ACC112 (cell line): Measurements from ENCODE around the gene STPG1.

ENCODE experiments used
- H2AFZ ChIP-seq: fragments of 200-600 bp; sonication (generic); one replicate; pipeline ENCODE4 v1.6.0; 2017; ENCODE audit warnings: antibody characterized with exemption, low read length; ENCODE audit not compliant: unreplicated experiment
- H3K27ac ChIP-seq: fragments of 200-600 bp; sonication (generic); 2 replicates; pipeline ENCODE4 v1.5.1; 2014; ENCODE audit warnings: low read depth, mild to moderate bottlenecking, antibody characterized with exemption, low read length, moderate library complexity
- H3K27me3 ChIP-seq: fragments of 200-600 bp; sonication (generic); 2 replicates; pipeline ENCODE4 v1.6.1; 2014; ENCODE audit warnings: mild to moderate bottlenecking, antibody characterized with exemption, low read length, moderate library complexity, mixed read lengths; ENCODE audit not compliant: insufficient read depth
- H3K36me3 ChIP-seq: fragments of 200-600 bp; sonication (generic); 2 replicates; pipeline ENCODE4 v1.6.1; 2016; ENCODE audit warnings: mild to moderate bottlenecking, antibody characterized with exemption, low read length, moderate library complexity, mixed read lengths; ENCODE audit not compliant: insufficient read depth
- H3K4me1 ChIP-seq: fragments of 200-600 bp; sonication (generic); one replicate; pipeline ENCODE4 v1.6.1; 2016; ENCODE audit warnings: low read length, mixed read lengths; ENCODE audit not compliant: insufficient read depth, unreplicated experiment, control insufficient read depth
- H3K4me3 ChIP-seq: fragments of 200-600 bp; sonication (generic); 2 replicates; pipeline ENCODE4 v1.5.1; 2014; ENCODE audit warnings: mild to moderate bottlenecking, low read depth, low read length
- H3K79me2 ChIP-seq: fragments of 200-600 bp; sonication (generic); one replicate; pipeline ENCODE4 v1.6.0; 2016; ENCODE audit warnings: low read length; ENCODE audit not compliant: control insufficient read depth, unreplicated experiment, insufficient read depth

STPG1 gene

DNA sequence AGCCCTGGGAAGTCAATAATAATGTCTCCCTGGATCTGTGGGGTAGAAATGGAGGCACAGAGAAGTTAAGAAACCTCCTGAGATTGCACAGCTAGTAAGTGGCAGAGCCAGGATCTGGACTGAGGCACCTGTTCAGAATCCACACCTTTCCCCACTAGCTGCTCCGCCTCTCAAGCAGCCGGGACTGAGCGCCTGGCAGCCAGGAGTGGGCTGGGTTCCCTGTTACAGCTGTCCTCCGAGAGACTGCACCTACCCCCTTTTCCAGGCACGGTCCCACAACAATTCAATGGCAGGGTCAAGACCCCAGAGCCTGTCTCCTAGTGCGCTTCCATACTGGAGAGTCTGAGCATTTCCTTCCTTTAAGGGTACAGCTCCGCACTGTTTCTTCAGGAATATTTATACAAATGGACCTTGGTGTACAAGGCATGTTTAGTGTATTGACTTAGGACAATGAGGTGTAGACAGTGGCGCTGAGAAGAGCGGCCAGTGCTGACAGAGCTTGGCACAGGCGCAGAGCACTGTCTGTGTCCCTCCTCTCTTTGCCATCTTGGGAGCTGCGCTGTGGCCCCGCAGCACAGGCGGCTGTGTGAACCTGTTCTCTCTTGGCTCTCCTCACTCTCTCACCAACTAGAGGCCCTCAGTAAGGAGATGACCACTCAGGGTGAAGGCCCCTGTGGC, 70.0 kb downstream of the STPG1 start:
- Histone ChIP-seq H3K4me1 (no peaks in the 10 kb centered on the region), H3K27me3 (no peaks in the 10 kb centered on the region), H3K36me3 (no peaks in the 10 kb centered on the region), H3K79me2 (no peaks in the 10 kb centered on the region), H2AFZ (no peak overlapping the region), H3K4me3 (no peak overlapping the region), H3K27ac (no peak overlapping the region)

DNA sequence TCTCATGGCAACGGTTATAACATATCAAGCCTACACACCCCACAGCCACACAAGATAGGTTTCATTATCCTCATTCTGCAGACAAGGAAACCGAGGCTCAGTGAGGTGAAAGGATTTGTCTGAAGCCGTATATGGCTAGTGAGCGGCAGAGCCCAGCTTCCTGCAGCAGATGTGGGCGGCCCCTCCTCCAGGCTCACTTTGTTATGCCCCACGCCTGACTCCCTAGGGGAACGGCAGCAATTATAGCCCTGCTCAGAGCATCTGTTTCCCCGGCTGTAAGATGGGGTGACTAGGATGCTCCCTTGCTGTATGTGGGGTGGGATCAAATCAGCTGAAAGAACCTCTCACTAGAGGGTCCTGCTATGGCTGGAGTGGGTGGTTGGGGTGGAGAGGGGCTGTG, 72.3 kb downstream of the STPG1 start:
- Histone ChIP-seq H2AFZ (no peak overlapping the region), H3K27ac (no peak overlapping the region), H3K4me3 (no peak overlapping the region), H3K79me2 (no peaks in the 10 kb centered on the region), H3K36me3 (no peaks in the 10 kb centered on the region), H3K4me1 (no peaks in the 10 kb centered on the region), H3K27me3 (no peaks in the 10 kb centered on the region)

DNA sequence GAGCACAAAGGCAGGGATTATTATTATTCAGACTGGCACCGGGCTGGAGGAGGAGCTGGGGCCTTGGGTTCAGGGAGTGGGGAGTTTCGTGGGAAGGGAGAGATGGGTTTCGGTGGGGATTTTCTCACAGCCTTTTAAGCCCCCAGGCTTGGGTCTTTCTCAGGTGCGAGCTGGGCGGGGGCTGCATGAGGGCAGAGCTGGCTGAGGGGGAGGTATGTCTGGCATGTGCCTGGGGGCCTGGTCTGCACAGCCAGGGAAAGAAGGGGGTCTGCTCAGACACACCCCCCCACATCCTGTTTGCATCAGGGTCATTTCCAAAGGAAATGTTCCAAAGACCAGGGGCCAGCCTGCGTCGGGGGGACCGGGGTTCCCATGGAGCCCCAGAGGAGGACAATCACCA, 72.8 kb downstream of the STPG1 start:
- H3K79me2 ChIP-seq: no peaks in the 10 kb centered on the region
- H3K36me3 ChIP-seq: no peaks in the 10 kb centered on the region
- H3K27ac ChIP-seq: no peak overlapping the region
- H3K4me1 ChIP-seq: no peaks in the 10 kb centered on the region
- no peak overlapping the region for H3K4me3 ChIP-seq
- H3K27me3 ChIP-seq: no peaks in the 10 kb centered on the region
- no peak overlapping the region for H2AFZ ChIP-seq

DNA sequence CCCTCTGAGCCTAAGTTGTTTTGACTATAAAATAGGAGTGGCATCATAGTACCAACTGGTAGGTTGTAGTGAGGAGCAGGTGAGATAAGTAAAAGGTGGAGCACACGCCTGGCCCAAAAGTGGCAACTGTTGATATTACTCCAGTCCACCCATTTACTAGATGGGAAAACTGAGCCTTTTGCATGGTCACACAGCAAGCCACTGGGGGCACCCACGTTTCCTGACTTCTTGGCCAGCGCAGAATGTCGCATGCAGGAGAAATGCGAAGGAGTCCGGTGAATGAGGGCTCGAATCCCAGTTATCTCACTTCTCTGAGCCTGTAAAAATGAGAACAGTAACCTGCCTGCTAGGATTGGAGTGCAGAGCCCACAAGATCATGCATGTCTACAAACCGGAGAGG, 73.6 kb downstream of the STPG1 start:
- Histone ChIP-seq H2AFZ (no peak overlapping the region), H3K4me1 (no peaks in the 10 kb centered on the region), H3K27ac (no peak overlapping the region), H3K27me3 (no peaks in the 10 kb centered on the region), H3K4me3 (no peak overlapping the region), H3K36me3 (no peaks in the 10 kb centered on the region), H3K79me2 (no peaks in the 10 kb centered on the region)

DNA sequence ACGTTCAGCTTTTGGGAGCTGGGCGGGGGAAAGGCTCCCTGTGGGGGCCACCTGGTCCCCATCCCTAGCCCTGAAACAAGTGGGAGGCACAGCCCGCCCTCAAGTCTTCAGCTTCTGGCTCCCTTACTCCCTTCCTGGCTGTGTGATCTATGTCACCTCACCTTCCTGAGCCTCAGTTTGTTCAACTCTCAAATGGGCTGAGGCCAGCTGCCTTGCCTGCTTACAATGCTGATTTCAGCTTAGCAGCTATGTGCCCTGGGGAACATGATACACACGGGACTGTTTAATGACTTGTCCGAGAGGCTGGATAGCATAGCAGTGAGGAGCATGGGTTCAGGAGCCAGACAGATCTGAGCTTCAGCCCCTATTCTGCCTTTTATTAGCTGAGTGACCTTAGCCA, 75.1 kb downstream of the STPG1 start:
- no peaks in the 10 kb centered on the region for H3K27me3 ChIP-seq
- no peaks in the 10 kb centered on the region for H3K4me1 ChIP-seq
- no peak overlapping the region for H2AFZ ChIP-seq
- H3K27ac ChIP-seq: no peak overlapping the region
- no peak overlapping the region for H3K4me3 ChIP-seq
- H3K36me3 ChIP-seq: no peaks in the 10 kb centered on the region
- H3K79me2 ChIP-seq: no peaks in the 10 kb centered on the region

DNA sequence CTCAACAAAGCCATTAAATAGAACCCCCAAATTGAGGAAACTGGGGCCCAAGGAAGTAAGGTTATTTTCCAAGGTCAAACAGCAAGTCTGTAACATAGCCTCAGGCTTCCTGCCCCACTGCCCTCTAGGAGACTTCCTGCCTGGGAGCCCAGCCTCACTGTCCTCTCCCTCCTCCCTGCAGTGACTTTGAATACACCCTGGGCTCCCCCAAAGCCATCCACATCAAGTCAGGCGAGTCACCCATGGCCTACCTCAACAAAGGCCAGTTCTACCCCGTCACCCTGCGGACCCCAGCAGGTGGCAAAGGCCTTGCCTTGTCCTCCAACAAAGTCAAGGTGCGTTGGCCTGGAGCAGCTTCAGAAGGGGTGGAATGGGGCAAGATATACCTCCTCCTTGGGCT, 76.1 kb downstream of the STPG1 start:
- no peak overlapping the region for H3K4me3 ChIP-seq
- no peaks in the 10 kb centered on the region for H3K36me3 ChIP-seq
- H2AFZ ChIP-seq: no peak overlapping the region
- no peaks in the 10 kb centered on the region for H3K27me3 ChIP-seq
- no peaks in the 10 kb centered on the region for H3K79me2 ChIP-seq
- H3K4me1 ChIP-seq: no peaks in the 10 kb centered on the region
- no peak overlapping the region for H3K27ac ChIP-seq

DNA sequence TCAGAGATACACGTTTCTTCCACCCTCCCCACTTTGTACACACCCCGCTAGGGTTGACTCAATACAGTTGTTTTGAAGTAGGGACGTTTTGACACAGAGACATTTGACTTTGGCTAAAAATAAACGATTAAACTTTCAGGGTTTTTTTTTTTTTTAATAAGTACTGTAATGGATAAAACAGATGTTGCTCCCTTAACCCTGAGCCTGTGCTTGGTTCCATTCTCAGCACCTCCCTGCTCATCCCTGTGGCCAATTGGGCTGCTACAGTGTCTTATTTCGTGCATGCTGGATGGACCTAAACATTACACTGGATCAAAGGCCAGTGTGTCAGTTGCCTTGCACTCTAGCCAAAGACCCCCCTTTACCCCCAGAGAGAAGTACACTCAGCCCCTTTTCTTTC, 77.5 kb downstream of the STPG1 start:
- no peaks in the 10 kb centered on the region for H3K4me1 ChIP-seq
- no peak overlapping the region for H3K27ac ChIP-seq
- H3K4me3 ChIP-seq: no peak overlapping the region
- H3K36me3 ChIP-seq: no peaks in the 10 kb centered on the region
- H3K79me2 ChIP-seq: no peaks in the 10 kb centered on the region
- no peaks in the 10 kb centered on the region for H3K27me3 ChIP-seq
- no peak overlapping the region for H2AFZ ChIP-seq

DNA sequence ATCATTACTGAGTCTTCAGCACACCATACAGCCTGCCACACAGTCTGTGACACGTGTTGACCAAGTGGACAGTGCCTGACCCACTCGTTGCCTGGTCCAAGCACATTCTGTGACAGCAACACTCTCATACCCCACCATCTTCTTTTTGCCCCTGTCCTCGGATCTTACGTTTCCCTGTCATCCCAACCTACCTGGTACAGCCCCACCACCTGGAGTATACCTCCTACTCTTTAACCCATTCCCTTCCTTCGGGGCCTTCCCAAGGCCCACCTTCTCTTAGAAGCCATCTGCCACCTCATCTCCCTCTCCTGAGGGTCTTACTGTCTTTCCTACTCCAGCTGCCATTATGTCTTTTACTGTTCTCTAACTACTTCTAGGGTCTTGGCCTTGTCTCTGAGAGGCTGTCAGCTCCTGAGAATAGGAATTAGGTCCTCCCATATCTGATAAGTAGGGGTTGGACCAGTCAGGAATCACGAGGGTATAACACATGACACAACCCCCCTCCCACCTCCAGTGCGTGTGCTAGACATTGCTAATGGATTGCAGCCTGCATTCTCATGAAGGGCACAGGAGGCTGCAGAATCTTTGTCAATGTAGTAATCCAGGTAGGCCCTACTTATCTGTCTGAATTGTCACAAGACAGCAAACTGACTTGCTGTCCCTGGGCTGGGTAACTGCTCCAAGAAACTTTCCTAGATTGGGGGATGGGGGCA, 81.5 kb downstream of the STPG1 start:
- Histone ChIP-seq H3K27me3 (0 out of 2 replicates have a peak, but pooled peaks cover 3% of the 10 kb centered on the region), H3K27ac (no peak overlapping the region), H3K36me3 (no peaks in the 10 kb centered on the region), H2AFZ (no peak overlapping the region), H3K4me3 (no peak overlapping the region), H3K4me1 (peaks cover 19% of the 10 kb centered on the region), H3K79me2 (no peaks in the 10 kb centered on the region)

DNA sequence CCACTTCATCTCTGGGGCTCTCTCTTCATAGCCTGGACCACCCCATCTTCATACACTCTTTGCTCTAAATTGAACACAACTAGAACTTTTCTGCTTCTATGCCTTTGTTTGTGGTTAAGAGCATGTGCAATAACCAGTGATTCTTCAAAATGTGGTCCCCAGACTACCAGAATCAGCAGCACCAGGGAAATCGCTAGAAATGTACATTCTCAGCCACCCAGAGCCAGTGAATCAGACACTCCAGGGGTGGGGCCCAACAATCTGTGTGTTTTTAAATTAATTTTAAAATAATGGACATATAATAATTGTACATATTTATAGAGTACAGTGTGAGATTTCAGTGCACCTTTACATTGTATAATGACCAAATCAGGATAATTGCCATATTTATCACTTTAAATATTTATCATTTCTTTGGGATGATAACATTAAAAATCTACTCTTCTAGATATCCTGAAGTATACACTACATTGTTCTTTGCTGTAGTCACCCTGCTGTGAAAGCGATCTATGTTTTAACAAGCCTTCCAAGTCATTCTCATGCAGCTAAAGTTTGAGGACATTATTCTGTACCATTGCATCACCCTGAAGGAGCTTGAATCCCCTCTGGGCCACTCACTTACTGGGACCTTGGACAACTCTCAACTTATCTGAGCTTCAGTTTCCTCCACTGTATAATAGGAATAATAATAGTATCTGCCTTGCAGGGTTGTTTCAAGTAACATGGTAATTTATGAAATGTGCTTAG, 83.6 kb downstream of the STPG1 start:
- Histone ChIP-seq H3K79me2 (no peaks in the 10 kb centered on the region), H3K36me3 (no peaks in the 10 kb centered on the region), H3K4me3 (no peak overlapping the region), H3K27me3 (peaks cover 3% of the 10 kb centered on the region; the same call in 1 of the 2 replicates), H2AFZ (no peak overlapping the region), H3K4me1 (peaks cover 19% of the 10 kb centered on the region), H3K27ac (peak overlapping the region; percentile 7; the same call in 1 of the 2 replicates)

DNA sequence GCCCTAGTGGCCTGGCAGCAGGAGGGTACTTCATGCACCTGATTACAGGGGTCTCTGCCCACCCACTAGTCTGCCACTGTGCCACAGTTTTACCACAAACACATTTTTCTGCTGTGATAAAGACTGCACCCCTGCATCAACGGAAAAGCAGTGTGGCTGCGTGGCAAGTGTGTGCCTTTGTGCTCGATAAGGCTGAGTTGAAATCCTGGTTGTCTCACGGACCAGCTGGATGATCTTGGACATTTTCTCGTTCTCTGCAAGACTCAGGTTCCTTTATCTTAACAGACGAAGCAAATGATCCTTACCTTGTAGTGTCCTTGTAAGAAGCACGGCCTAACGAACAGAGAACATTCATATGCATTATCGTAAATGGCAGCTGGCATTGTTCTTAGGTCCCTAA, 84.3 kb downstream of the STPG1 start:
- H3K4me1 ChIP-seq: peaks cover 19% of the 10 kb centered on the region
- H3K36me3 ChIP-seq: no peaks in the 10 kb centered on the region
- peak overlapping the region; percentile 7; the same call in 1 of the 2 replicates for H3K27ac ChIP-seq
- H3K4me3 ChIP-seq: no peak overlapping the region
- H3K79me2 ChIP-seq: no peaks in the 10 kb centered on the region
- no peak overlapping the region for H2AFZ ChIP-seq
- peaks cover 3% of the 10 kb centered on the region; the same call in 1 of the 2 replicates for H3K27me3 ChIP-seq
